Upper lobe of left lung (tissue), 6 donors: ENCODE data around the gene RNF215. TPM values are rescaled to one million over a fixed set of nuclear protein-coding genes. Genes with fewer than 3 reads are reported as not detected.

Source experiments
- ATAC-seq, 2 donors: fragments of 200-7000 bp; cut with Tn5 transposase; one replicate each; pipeline ENCODE4 v1.9.1; 2022; ENCODE audit warnings: mild to moderate bottlenecking in 2 of 2, moderate library complexity in 2 of 2; ENCODE audit not compliant: low FRiP score in 2 of 2
- DNase-seq, 2 donors: peaks; one replicate each; pipeline ENCODE4 v3.0.0-alpha.2; 2019 to 2020
- H3K27ac ChIP-seq, 4 donors: fragments of 200-600 bp; sonication (generic); one replicate each; pipeline ENCODE4 v1.5.1; 2016 to 2019
- H3K27me3 ChIP-seq, 4 donors: fragments of 200-600 bp; sonication (generic); one replicate each; pipeline ENCODE4 v1.5.1; 2017 to 2019
- H3K36me3 ChIP-seq, 4 donors: fragments of 200-600 bp; sonication (generic); one replicate each; pipeline ENCODE4 v1.5.1; 2016 to 2019
- H3K4me1 ChIP-seq, 4 donors: fragments of 200-600 bp; sonication (generic); one replicate each; pipeline ENCODE4 v1.5.1; 2018 to 2019
- H3K4me3 ChIP-seq, 4 donors: fragments of 200-600 bp; sonication (generic); one replicate each; pipeline ENCODE4 v1.5.1; 2017 to 2019; ENCODE audit warnings: mild to moderate bottlenecking in 2 of 4, moderate library complexity in 1 of 4
- H3K9me3 ChIP-seq, 4 donors: fragments of 200-600 bp; sonication (generic); one replicate each; pipeline ENCODE4 v1.5.1; 2018 to 2019
- CTCF ChIP-seq, 6 experiments: fragments of 450-650 bp in 4 of 6; fragments of 200-600 bp in 2 of 6; sonication (generic) in 2 of 6; IDR thresholded peaks; one replicate each; pipeline ENCODE4 v1.5.1; 2016 to 2019; ENCODE audit warnings: antibody characterized with exemption in 6 of 6
- EP300 ChIP-seq, 4 donors: sonication (generic); formaldehyde crosslinking; IDR thresholded peaks; one replicate each; pipeline ENCODE4 v1.5.1; 2017; ENCODE audit warnings: antibody characterized with exemption in 4 of 4, control low read depth in 2 of 4
- POLR2A ChIP-seq, 4 donors: fragments of 450-650 bp; IDR thresholded peaks; one replicate each; pipeline ENCODE4 v1.5.1; 2016 to 2017; ENCODE audit warnings: antibody characterized with exemption in 4 of 4, mild to moderate bottlenecking in 2 of 4
- POLR2AphosphoS5 ChIP-seq, 2 donors: sonication (generic); formaldehyde crosslinking; IDR thresholded peaks; one replicate each; pipeline ENCODE4 v1.5.1; 2017; ENCODE audit warnings: antibody characterized with exemption in 2 of 2
- WGBS, 2 donors: methylation state at CpG; one replicate each; pipeline ENCODE4 v1.1.5; 2017 to 2018; 5-methylcytosine and 5-hydroxymethylcytosine counted together
- total RNA-seq, 6 donors: library from RNA; depleted of rRNA in 4 of 6; stranded (reverse); fragments of >200 nt in 4 of 6; gene quantifications; one replicate each; pipeline versions ENCODE4 v1.1.0 to v1.2.1, GENCODE V29; 2016 to 2021
- donor health status: DM: no; HTN: no; CAD: no; lungs with moderate emphysema.
- donor health status: DM: no; HTN: yes; CAD: no; lungs with severe emphysema.

The RNF215 gene
- total RNA-seq, 6 donors from 2014 or later, result 9.3 to 30.3 (median 16.5) TPM

- DNase-seq (no peak), ATAC-seq (no peak)
- TF ChIP-seq EP300 (IDR thresholded peaks at IDR 0.05), result no peak
- TF ChIP-seq CTCF (IDR thresholded peaks at IDR 0.05), result no peak
- TF ChIP-seq POLR2A (IDR thresholded peaks at IDR 0.05), result no peak
- TF ChIP-seq POLR2AphosphoS5 (IDR thresholded peaks at IDR 0.05), result no peak
- Histone ChIP-seq H3K36me3 (peaks cover 0 to 4% (median 0%) of the 10 kb centered on the region in 4 donors), H3K27me3 (no peaks in the 10 kb centered on the region), H3K9me3 (no peaks in the 10 kb centered on the region), H3K27ac (no peak overlapping the region), H3K4me1 (peaks cover 8 to 11% (median 9%) of the 10 kb centered on the region in 4 donors), H3K4me3 (no peak overlapping the region)
- 77 to 90% methylated on average over 2 to 4 of the region's 4 CpGs for WGBS, 2 donors
Observed at GRCh38 chr22:30430933-30431332, 43.7 kb upstream of the RNF215 start.

GRCh38 chr22:30429887-30430286, 42.7 kb upstream of the RNF215 start:
- TF ChIP-seq POLR2A (IDR thresholded peaks at IDR 0.05) (no peak), EP300 (IDR thresholded peaks at IDR 0.05) (no peak)
- no peak overlapping the region for H3K27ac ChIP-seq
- DNase-seq (no peak), ATAC-seq (no peak)
- H3K36me3 ChIP-seq, result peaks cover 0 to 4% (median 0%) of the 10 kb centered on the region in 4 donors
- no peaks in the 10 kb centered on the region for H3K9me3 ChIP-seq
- H3K4me1 ChIP-seq, result peaks cover 15 to 20% (median 16%) of the 10 kb centered on the region in 4 donors
- no peaks in the 10 kb centered on the region for H3K27me3 ChIP-seq
- WGBS, 2 donors, result 64 to 66% methylated on average over 4 of the region's 4 CpGs
- H3K4me3 ChIP-seq, result no peak overlapping the region

GRCh38 chr22:30427871-30428270, 40.7 kb upstream of the RNF215 start:
- Histone ChIP-seq H3K36me3 (peaks cover 0 to 4% (median 0%) of the 10 kb centered on the region in 4 donors), H3K9me3 (no peaks in the 10 kb centered on the region), H3K4me1 (peaks cover 25 to 31% (median 27%) of the 10 kb centered on the region in 4 donors), H3K4me3 (no peak overlapping the region), H3K27ac (no peak overlapping the region), H3K27me3 (no peaks in the 10 kb centered on the region)
- 75 to 87% methylated on average over 1 of the region's 1 CpG for WGBS, 2 donors
- no peak for TF ChIP-seq CTCF (IDR thresholded peaks at IDR 0.05)
- no peak for TF ChIP-seq POLR2A (IDR thresholded peaks at IDR 0.05)
- TF ChIP-seq EP300 (IDR thresholded peaks at IDR 0.05), result no peak
- TF ChIP-seq POLR2AphosphoS5 (IDR thresholded peaks at IDR 0.05), result no peak
- DNase-seq (no peak), ATAC-seq (no peak)

GRCh38 chr22:30426388-30427353, 39.5 kb upstream of the RNF215 start:
- ATAC-seq (peak; percentile 51 to 63), DNase-seq (peak; percentile 83 to 93)
- no peaks in the 10 kb centered on the region for H3K27me3 ChIP-seq
- H3K27ac ChIP-seq, result peak overlapping the region; percentile 64 to 89 (median 84)
- TF ChIP-seq CTCF (IDR thresholded peaks at IDR 0.05), result peak; percentile 64 to 87 (median 78)
- no peak for TF ChIP-seq EP300 (IDR thresholded peaks at IDR 0.05)
- TF ChIP-seq POLR2AphosphoS5 (IDR thresholded peaks at IDR 0.05), result peak; percentile 54 to 57
- no peak for TF ChIP-seq POLR2A (IDR thresholded peaks at IDR 0.05)
- peak overlapping the region; percentile 32 to 76 (median 70) for H3K4me3 ChIP-seq
- peaks cover 0 to 4% (median 0%) of the 10 kb centered on the region in 4 donors for H3K36me3 ChIP-seq
- H3K4me1 ChIP-seq, result peaks cover 37 to 43% (median 39%) of the 10 kb centered on the region in 4 donors
- no peaks in the 10 kb centered on the region for H3K9me3 ChIP-seq
- 55 to 56% methylated on average over 22 to 25 of the region's 29 CpGs for WGBS, 2 donors

- H3K27ac ChIP-seq, result peak within 1 kb of the TSS; percentile 64 to 96 (median 87)
- peaks cover 38 to 50% (median 43%) of the 10 kb centered on the region in 4 donors for H3K4me1 ChIP-seq
- WGBS, 2 donors, result 2 to 3% methylated on average over 23 of the region's 61 CpGs
- H3K4me3 ChIP-seq, result peak within 1 kb of the TSS; percentile 32 to 76 (median 70)
- no peaks in the 10 kb centered on the region for H3K27me3 ChIP-seq
- H3K36me3 ChIP-seq, result peaks cover 0 to 4% (median 0%) of the 10 kb centered on the region in 4 donors
- no peaks in the 10 kb centered on the region for H3K9me3 ChIP-seq
- DNase-seq (peak; percentile 75 to 91), ATAC-seq (peak in 1 of 2 donors; percentile 20)
- peak in 1 of 6 experiments; percentile 9 for TF ChIP-seq CTCF (IDR thresholded peaks at IDR 0.05)
- peak in 1 of 2 donors; percentile 42 for TF ChIP-seq POLR2AphosphoS5 (IDR thresholded peaks at IDR 0.05)
- TF ChIP-seq EP300 (IDR thresholded peaks at IDR 0.05), result no peak
- TF ChIP-seq POLR2A (IDR thresholded peaks at IDR 0.05), result peak in 1 of 4 donors; percentile 48
Observed at GRCh38 chr22:30425616-30426387, 38.6 kb upstream of the RNF215 start, which contains the start of gene MTFP1. MTFP1 (plus strand) TSS chr22:30425768; CDS start chr22:30425880, 112 bp downstream.
